ENCODE results near the gene PHF2. TPM values are rescaled to one million over a fixed set of nuclear protein-coding genes. Genes with fewer than 3 reads are reported as not detected.

Gene PHF2
- total RNA-seq, 2 experiments from 2014 or later: 22.1 to 23.5 TPM

DNA sequence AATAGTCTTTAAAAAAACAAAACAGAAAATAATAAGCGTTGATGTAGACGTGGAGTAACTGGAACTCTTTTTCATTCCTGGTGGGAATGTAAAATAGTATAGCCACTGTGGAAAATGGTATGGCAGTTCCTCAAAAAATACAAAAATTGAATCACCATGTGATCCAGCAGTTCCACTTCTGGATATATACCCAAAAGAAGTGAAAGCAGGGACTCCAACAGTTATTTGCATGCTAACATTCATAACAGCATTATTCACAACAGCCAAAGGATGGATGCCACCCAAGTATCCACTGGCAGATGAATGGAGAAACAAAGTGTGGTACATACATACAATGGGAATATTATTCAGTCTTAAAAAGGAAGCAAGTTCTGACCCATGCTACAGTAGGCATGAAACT, 4.2 kb upstream of the PHF2 start:
- H3K4me1 Mint-ChIP-seq (ENCODE audit: low read depth): peaks cover 25% of the 10 kb centered on the region
- no peaks in the 10 kb centered on the region for H3K27me3 Mint-ChIP-seq (ENCODE audit: low read depth)
- CTCF ChIA-PET: no interaction called here
- no peak overlapping the region for H3K4me3 Mint-ChIP-seq
- no peak for DNase-seq
- POLR2A ChIA-PET: no interaction called here
- H3K9me3 Mint-ChIP-seq (ENCODE audit: insufficient read depth): peaks cover 10% of the 10 kb centered on the region
- no peak for ATAC-seq
- H3K36me3 Mint-ChIP-seq (ENCODE audit: low read depth): peaks cover 16% of the 10 kb centered on the region
- H3K27ac Mint-ChIP-seq: no peak overlapping the region

DNA sequence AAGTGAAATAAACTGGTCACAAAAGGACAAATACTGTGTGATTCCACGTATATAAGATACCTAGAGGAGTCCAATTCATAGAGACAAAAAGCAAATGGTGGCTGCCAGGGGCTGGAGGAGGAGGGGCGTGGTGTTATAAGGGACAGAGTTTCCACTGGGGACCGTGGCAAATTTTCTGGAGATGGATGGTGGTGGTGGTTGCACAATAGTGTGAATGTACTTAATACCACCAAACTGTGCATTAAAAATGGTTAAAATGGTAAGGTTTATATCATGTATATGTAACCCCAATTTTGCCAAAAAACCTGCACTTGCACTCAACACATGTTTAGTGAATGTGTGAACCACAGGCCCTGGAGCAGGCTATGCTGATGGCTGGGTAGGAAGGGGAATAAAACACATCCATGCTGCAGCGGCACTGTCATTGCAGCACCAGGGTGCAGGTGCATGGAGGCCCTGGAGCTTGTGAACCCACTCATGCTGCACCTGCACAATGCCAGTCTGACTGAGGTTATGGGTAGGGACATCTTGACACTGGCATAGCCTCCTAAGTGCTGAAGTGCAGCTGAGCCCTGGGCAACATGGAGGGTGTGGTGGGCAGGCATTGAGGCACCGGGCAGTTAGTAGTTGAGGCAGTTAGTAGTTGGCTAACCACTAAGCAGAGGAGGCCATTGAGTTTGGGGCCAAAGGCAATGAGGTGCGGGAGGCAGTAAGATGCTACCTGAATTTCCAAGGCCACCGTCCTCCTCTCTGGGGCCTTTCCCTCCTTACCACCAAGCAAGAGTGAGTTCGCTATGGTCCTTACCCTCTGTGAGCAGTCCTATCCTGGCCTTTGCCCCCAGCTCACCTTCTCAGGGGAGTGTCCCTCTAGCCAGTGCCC, 3.5 kb upstream of the PHF2 start:
- H3K36me3 Mint-ChIP-seq (ENCODE audit: low read depth): peaks cover 14% of the 10 kb centered on the region
- no peaks in the 10 kb centered on the region for H3K27me3 Mint-ChIP-seq (ENCODE audit: low read depth)
- CTCF ChIA-PET: no interaction called here
- DNase-seq (no peak), ATAC-seq (no peak)
- peaks cover 10% of the 10 kb centered on the region for H3K9me3 Mint-ChIP-seq (ENCODE audit: insufficient read depth)
- H3K27ac Mint-ChIP-seq: no peak overlapping the region
- no peak overlapping the region for H3K4me3 Mint-ChIP-seq
- H3K4me1 Mint-ChIP-seq (ENCODE audit: low read depth): peaks cover 23% of the 10 kb centered on the region
- POLR2A ChIA-PET: no interaction called here

DNA sequence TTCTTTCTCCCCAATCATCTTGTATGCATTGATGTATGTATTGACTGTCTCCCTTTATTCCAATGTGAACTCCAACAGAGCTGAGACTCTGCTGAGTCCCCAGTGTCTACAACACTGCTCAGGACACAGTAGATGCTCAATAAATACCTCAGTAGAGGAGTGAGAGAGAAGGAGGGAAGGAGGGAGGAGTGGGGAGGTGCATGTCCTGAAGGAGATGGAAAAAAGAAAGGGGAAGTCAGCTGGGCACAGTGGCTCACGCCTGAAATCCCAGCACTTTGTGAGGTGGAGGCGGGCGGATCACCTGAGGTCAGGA, 2.9 kb upstream of the PHF2 start:
- no peak overlapping the region for H3K27ac Mint-ChIP-seq
- no peak overlapping the region for H3K4me3 Mint-ChIP-seq
- no peaks in the 10 kb centered on the region for H3K27me3 Mint-ChIP-seq (ENCODE audit: low read depth)
- no peak for ATAC-seq
- POLR2A ChIA-PET: no interaction called here
- CTCF ChIA-PET: no interaction called here
- H3K36me3 Mint-ChIP-seq (ENCODE audit: low read depth): peaks cover 11% of the 10 kb centered on the region
- no peak for DNase-seq
- H3K4me1 Mint-ChIP-seq (ENCODE audit: low read depth): peaks cover 27% of the 10 kb centered on the region
- H3K9me3 Mint-ChIP-seq (ENCODE audit: insufficient read depth): peaks cover 10% of the 10 kb centered on the region

DNA sequence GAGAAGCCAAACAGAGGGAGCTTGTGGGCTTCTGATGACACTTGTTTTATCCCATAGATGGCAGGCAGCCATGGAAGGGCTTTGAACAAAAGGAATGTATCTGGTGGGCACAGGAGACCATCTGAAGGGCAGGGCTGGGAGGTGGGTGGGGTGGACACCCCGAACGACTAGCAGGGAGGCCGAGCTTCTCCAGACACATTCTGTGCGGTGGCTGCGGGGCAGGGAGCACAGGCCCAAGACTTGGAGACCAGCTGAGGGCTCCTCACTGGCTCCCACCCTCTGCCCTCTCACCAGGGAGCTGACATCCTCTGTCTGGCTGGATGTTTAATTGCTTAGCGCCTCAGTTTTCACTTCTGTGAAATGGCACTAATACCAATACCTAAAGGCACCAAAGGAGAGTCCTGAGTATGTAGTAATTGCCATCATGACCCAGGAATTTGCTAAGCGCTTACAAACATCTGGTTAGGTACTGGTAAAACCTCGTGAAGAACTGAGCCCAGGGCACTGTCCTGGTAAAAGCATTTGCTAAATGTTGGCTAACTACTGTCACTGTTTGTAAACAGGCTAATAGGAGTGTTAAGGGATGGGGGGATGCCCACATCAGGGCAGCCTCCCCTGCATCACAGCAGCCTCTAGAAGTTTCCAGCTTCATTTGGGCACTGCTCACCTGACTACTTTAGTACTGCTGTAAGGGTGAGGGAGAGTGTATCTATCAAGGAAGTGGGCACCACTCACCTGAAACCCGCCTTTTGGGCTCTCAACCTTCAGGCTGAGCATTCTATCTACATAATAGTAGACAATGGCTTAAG, 2.1 kb upstream of the PHF2 start:
- Mint-ChIP-seq H3K4me3 (peak overlapping the region; percentile 22), H3K36me3 (ENCODE audit: low read depth) (peaks cover 11% of the 10 kb centered on the region), H3K4me1 (ENCODE audit: low read depth) (peaks cover 32% of the 10 kb centered on the region), H3K27ac (no peak overlapping the region), H3K27me3 (ENCODE audit: low read depth) (no peaks in the 10 kb centered on the region), H3K9me3 (ENCODE audit: insufficient read depth) (peaks cover 10% of the 10 kb centered on the region)
- DNase-seq: no peak
- ChIA-PET CTCF (interaction anchor here (2.0 kb wide), 1 partner anchor 8 kb away, joined by 9 read pairs; no protein-coding TSS in a partner anchor), POLR2A (interaction anchor here (3.8 kb wide), 1 partner anchor 8 kb away, joined by 41 read pairs; no protein-coding TSS in a partner anchor)
- no peak for ATAC-seq

DNA sequence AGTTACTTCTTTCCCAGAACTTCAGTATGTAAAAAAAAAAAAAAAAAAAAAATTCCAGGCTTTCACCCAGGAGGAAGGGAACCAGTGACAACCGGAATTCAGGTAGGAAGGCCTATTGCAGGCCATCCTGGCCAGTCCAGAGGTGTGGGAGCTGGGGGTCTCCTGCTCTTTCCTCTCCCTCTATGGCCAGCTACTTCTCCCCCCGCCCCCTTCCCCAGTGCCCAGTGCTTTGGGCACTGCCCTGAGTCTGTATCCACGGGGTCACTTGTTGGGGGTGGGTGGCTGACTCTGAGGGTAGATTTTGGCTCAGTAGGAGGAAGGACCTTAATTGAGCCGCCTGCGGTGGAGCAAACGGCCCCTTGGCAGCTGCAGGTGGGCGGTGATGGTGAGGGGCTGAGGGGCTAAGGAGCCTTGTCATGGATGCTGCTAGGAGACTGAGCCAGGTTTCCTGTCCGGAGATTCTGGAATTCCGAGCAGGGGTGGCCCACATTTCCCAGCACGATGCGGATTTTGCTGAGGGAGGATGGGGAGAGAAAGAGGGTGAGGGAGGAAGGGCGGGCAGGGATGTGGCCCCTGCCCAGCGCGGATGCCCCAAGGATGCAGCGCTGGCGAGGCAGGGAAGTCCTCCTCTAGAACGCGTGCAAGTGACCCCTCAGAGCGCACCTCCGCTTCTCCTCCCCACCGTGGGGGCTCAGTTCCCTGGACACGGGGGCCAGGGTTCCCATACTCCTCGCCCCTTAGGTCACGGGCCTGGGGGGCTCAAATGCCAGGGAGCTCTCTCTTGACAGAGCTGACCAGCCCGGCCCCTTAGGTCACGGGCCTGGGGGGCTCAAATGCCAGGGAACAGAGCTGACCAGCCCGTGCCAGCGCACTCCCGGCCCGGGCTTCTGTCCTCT, 1.2 kb upstream of the PHF2 start:
- Mint-ChIP-seq H3K36me3 (ENCODE audit: low read depth) (peaks cover 11% of the 10 kb centered on the region), H3K9me3 (ENCODE audit: insufficient read depth) (peaks cover 10% of the 10 kb centered on the region), H3K4me1 (ENCODE audit: low read depth) (peaks cover 33% of the 10 kb centered on the region), H3K4me3 (peak overlapping the region; percentile 85), H3K27ac (peak overlapping the region; percentile 92), H3K27me3 (ENCODE audit: low read depth) (no peaks in the 10 kb centered on the region)
- POLR2A ChIA-PET: interaction anchor here (3.8 kb wide), 1 partner anchor 9 kb away, joined by 41 read pairs; no protein-coding TSS in a partner anchor
- DNase-seq (no peak), ATAC-seq (no peak)
- CTCF ChIA-PET: interaction anchor here (0.7 to 2.0 kb wide), 2 partner anchors 9 to 421 kb away, joined by 3 to 9 read pairs; no protein-coding TSS in a partner anchor

DNA sequence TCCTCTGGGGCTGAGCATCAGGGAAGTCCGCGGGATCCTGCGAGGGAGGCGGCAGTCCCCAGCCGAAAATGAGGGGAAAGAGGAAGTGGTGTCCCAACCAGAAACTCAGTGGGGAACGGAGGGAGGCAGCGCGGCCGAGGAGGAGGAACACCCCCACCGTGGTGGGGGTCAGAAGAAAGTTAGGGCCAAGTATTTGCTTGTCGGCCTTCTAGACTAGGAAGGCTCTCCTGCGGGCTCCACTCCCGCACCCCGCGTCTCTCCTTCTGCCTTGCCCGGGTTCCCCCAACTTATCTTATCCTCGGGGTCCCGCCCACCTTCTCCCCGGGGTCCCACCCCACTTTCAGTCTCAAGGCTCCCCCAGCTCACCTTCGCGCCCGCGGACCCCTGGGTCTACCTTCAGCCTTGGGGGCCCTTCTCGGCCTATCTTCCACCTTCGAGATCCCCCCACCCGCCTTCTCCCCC, 557 bp upstream of the PHF2 start:
- ChIA-PET CTCF (interaction anchor here (0.7 to 2.0 kb wide), 2 partner anchors 9 to 421 kb away, joined by 3 to 9 read pairs; no protein-coding TSS in a partner anchor), POLR2A (interaction anchor here (3.8 kb wide), 1 partner anchor 9 kb away, joined by 41 read pairs; no protein-coding TSS in a partner anchor)
- no peaks in the 10 kb centered on the region for H3K27me3 Mint-ChIP-seq (ENCODE audit: low read depth)
- peak overlapping the region; percentile 92 for H3K27ac Mint-ChIP-seq
- H3K36me3 Mint-ChIP-seq (ENCODE audit: low read depth): peaks cover 6% of the 10 kb centered on the region
- H3K9me3 Mint-ChIP-seq (ENCODE audit: insufficient read depth): peaks cover 5% of the 10 kb centered on the region
- H3K4me1 Mint-ChIP-seq (ENCODE audit: low read depth): peaks cover 33% of the 10 kb centered on the region
- peak overlapping the region; percentile 85 for H3K4me3 Mint-ChIP-seq
- DNase-seq (peak; percentile 73), ATAC-seq (peak; percentile 60)

DNA sequence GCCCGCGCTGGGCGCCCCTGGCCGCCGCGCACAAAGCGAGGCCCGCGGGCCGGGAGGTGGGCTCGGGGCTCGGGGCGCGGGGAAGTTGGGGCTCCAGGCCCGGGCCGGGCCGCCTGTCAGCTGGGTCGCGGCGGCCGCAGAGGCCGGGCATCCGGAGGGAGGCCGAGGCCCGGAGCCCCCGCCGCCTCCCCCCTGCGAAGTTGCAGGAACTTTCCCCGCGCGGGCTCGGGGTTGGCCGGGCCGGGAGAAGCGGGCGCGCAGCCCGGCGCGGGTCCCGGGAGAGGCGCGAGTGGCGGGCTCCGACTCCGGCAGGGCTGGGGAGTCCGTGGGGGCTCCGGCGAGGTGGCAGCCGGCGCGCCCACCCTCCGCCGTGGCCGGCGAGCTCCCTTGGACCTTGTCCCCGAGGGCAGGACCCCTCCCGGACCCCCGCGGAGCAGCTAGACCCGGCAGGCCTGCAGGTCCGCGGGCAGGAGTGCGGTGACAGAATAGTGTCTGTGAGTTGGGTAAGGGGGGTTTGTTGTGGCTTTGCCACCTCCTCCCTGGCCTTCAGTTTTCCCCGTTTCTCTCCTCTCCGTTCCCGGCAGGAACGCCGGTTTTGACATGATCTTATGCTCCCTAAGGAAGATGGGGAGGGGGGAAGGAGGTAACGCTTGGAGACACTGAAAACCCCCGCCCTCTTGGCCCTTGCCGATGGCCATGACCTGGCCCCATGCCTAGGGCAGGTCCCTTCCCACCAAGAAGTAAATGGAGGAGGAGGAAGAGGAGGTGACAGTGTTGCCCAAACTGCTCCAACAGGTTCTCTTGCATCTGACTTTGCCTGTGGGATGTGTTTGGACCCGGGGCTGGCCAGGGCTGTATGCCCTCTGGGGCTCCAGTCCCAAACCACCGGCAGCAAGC, 942 bp downstream of the PHF2 start:
- DNase-seq (peak; percentile 32), ATAC-seq (peak; percentile 35)
- H3K4me3 Mint-ChIP-seq: peak overlapping the region; percentile 79
- peaks cover 34% of the 10 kb centered on the region for H3K4me1 Mint-ChIP-seq (ENCODE audit: low read depth)
- no peaks in the 10 kb centered on the region for H3K27me3 Mint-ChIP-seq (ENCODE audit: low read depth)
- POLR2A ChIA-PET: interaction anchor here (0.7 to 3.8 kb wide), 2 partner anchors 11 to 73 kb away, joined by 3 to 41 read pairs; no protein-coding TSS in a partner anchor
- H3K27ac Mint-ChIP-seq: peak overlapping the region; percentile 86
- no peaks in the 10 kb centered on the region for H3K36me3 Mint-ChIP-seq (ENCODE audit: low read depth)
- CTCF ChIA-PET: no interaction called here
- no peaks in the 10 kb centered on the region for H3K9me3 Mint-ChIP-seq (ENCODE audit: insufficient read depth)

DNA sequence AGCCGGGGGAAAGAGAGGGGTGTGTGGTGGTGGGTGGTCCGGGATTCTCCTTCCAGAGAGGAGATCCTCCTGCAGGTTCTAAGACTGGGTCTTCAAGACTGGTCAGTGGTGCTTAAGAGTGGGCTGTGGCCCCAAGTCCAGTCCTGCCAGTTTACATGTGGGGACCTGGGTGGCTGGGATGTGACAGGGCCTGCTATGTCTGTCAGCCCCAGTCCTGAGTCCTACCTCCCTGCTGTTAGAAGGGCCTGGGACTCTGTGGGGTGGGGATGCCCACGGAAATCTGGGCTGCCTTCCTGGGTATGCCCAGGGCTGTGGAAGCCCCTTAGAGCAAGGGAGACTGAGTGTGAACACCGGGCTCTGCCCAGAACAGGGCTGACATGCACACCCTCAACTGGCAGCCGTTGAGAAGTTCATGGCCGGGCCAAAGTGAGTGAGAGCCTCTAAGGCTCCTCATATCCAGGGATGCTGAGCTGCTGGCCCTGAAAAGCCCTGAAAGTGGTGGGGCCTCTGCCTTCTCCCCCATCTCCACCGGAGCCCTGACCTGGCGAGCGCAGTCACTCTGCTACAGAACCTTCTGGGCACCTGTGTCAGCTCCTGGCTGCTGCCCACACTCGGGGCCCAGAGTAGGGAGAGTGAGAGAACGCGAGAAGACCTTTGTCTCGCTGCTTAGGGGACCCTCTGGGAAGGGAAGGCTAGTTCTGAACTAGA, 1.7 kb downstream of the PHF2 start:
- ATAC-seq: no peak
- ChIA-PET POLR2A (interaction anchor here (1.1 to 3.8 kb wide), 2 partner anchors 11 to 12 kb away, joined by 7 to 41 read pairs; no protein-coding TSS in a partner anchor), CTCF (interaction anchor here (1.3 kb wide), 1 partner anchor 12 kb away, joined by 11 read pairs; no protein-coding TSS in a partner anchor)
- Mint-ChIP-seq H3K27me3 (ENCODE audit: low read depth) (no peaks in the 10 kb centered on the region), H3K27ac (peak overlapping the region; percentile 86), H3K4me3 (peak overlapping the region; percentile 79), H3K9me3 (ENCODE audit: insufficient read depth) (peaks cover 2% of the 10 kb centered on the region), H3K36me3 (ENCODE audit: low read depth) (peaks cover 1% of the 10 kb centered on the region), H3K4me1 (ENCODE audit: low read depth) (peaks cover 35% of the 10 kb centered on the region)
- peak; percentile 20 for DNase-seq

DNA sequence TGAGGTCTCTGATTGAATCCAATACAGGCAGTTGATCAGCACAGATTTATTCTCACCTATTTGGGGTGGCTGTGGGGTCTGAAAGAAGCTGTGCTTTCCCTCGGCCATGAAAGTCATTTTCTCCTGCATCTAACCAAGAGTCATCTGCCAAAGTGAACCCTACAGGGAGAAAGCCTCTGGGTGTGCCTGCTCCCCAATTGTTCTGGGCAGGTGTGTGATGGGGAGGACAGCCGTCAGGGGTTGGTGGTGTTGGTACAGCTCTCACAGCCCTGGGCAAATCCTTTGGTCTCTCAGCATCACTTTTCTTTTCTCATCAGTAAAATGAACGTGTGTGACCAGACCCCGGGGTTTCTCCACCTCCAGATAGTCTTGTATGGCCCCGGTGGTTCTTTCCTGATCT, 2.5 kb downstream of the PHF2 start:
- Mint-ChIP-seq H3K9me3 (ENCODE audit: insufficient read depth) (peaks cover 6% of the 10 kb centered on the region), H3K36me3 (ENCODE audit: low read depth) (peaks cover 3% of the 10 kb centered on the region), H3K4me1 (ENCODE audit: low read depth) (peaks cover 34% of the 10 kb centered on the region), H3K27me3 (ENCODE audit: low read depth) (no peaks in the 10 kb centered on the region), H3K27ac (no peak overlapping the region), H3K4me3 (no peak overlapping the region)
- CTCF ChIA-PET: interaction anchor here (1.3 kb wide), 1 partner anchor 12 kb away, joined by 11 read pairs; no protein-coding TSS in a partner anchor
- no peak for ATAC-seq
- no peak for DNase-seq
- POLR2A ChIA-PET: interaction anchor here (1.1 kb wide), 1 partner anchor 12 kb away, joined by 7 read pairs; no protein-coding TSS in a partner anchor

Data from activated CD8-positive, alpha-beta T cell treated with anti-CD3 and anti-CD28 coated beads, Interleukin-2, amount 10 ng/mL, durations not matched to agents 7 days and 5 days (primary cell).